H1 (cell line): Measurements from ENCODE around the gene BTN2A1. TPM values are rescaled to one million over a fixed set of nuclear protein-coding genes. Genes with fewer than 3 reads are reported as not detected.

ENCODE experiments used
- CTCF ChIA-PET: fragments of 300-600 bp; sonication (Branson Sonifier 250); formaldehyde crosslinking; loops from one replicate; lab custom pipeline; 2021; ENCODE audit not compliant: partially characterized antibody; lab: Charles Lee
- POLR2A ChIA-PET: fragments of 300-600 bp; sonication (Branson Sonifier 250); formaldehyde crosslinking; loops from one replicate; lab custom pipeline; 2021; ENCODE audit warnings: inconsistent platforms; ENCODE audit not compliant: partially characterized antibody; lab: Charles Lee
- DNase-seq, 2 experiments: peaks; one replicate each; pipeline versions ENCODE4 v3.0.0 to v3.0.0-alpha.2; 2010 to 2022; ENCODE audit warnings: low spot score in 2 of 2, low read depth in 1 of 2, mixed read lengths in 1 of 2
- FAIRE-seq: peaks from 2 replicates; lab custom pipeline; 2011; peaks lifted over from hg19 to GRCh38; lab: Jason Lieb, UNC
- H2AFZ ChIP-seq: 2 replicates; pipeline ENCODE4 v1.8.1; 2012; ENCODE audit warnings: low read length, inconsistent platforms
- H2AK5ac ChIP-seq: 2 replicates; pipeline ENCODE4 v1.6.1; 2013; ENCODE audit warnings: low read depth, low read length
- H2BK120ac ChIP-seq: replicated peaks from 2 replicates; pipeline ENCODE3; 2013; ENCODE audit warnings: low read depth, low read length, inconsistent platforms
- H2BK12ac ChIP-seq: 2 replicates; pipeline ENCODE4 v1.6.1; 2013; ENCODE audit warnings: low read depth, low read length
- H2BK15ac ChIP-seq: 2 replicates; pipeline ENCODE4 v1.6.1; 2013; ENCODE audit warnings: low read length
- H2BK20ac ChIP-seq: 2 replicates; pipeline ENCODE4 v1.6.1; 2013; ENCODE audit warnings: low read length
- H2BK5ac ChIP-seq: 2 replicates; pipeline ENCODE4 v1.6.1; 2013; ENCODE audit warnings: low read depth, low read length
- H3K14ac ChIP-seq: 2 replicates; pipeline ENCODE4 v1.6.1; 2013; ENCODE audit warnings: inconsistent platforms; ENCODE audit not compliant: insufficient read length
- H3K18ac ChIP-seq: 2 replicates; pipeline ENCODE4 v1.6.1; 2013; ENCODE audit warnings: low read length; ENCODE audit errors: extremely low read depth
- H3K23ac ChIP-seq: 2 replicates; pipeline ENCODE4 v1.6.1; 2013; ENCODE audit warnings: inconsistent platforms; ENCODE audit not compliant: insufficient read length
- H3K23me2 ChIP-seq: 2 replicates; pipeline ENCODE4 v1.6.1; 2013; ENCODE audit warnings: low read depth, low read length
- H3K27ac ChIP-seq: 2 replicates; pipeline ENCODE4 v1.6.1; 2011; ENCODE audit warnings: low read depth, low read length, inconsistent platforms
- H3K27me3 ChIP-seq, 4 experiments: replicated peaks in 1 of 4; 1 replicate in 1 of 4; 2 replicates in 3 of 4; pipeline versions ENCODE4 v1.6.1 to v1.8.1; 2011 to 2013; ENCODE audit warnings: low read length in 3 of 4, mild to moderate bottlenecking in 3 of 4, inconsistent platforms in 2 of 4, mixed read lengths in 2 of 4, moderate library complexity in 1 of 4; ENCODE audit not compliant: control insufficient read depth in 3 of 4, insufficient read depth in 3 of 4; ENCODE audit errors: extremely low read depth in 1 of 4
- H3K36me3 ChIP-seq, 4 experiments: 2 replicates each; pipeline versions ENCODE4 v1.6.1 to v1.8.1; 2011 to 2013; ENCODE audit warnings: mild to moderate bottlenecking in 4 of 4, low read length in 3 of 4, moderate library complexity in 2 of 4, control low read depth in 1 of 4, inconsistent platforms in 1 of 4; ENCODE audit not compliant: insufficient read depth in 4 of 4, control insufficient read depth in 2 of 4
- H3K4ac ChIP-seq: replicated peaks from 2 replicates; pipeline ENCODE3; 2013; ENCODE audit warnings: low read length, low read depth, mixed read lengths, inconsistent platforms; ENCODE audit not compliant: insufficient read length
- H3K4me1 ChIP-seq, 4 experiments: replicated peaks in 1 of 4; 1 replicate in 1 of 4; 2 replicates in 3 of 4; pipeline versions ENCODE4 v1.6.1 to v1.8.1; 2011 to 2013; ENCODE audit warnings: low read length in 3 of 4, inconsistent platforms in 2 of 4, mixed read lengths in 1 of 4; ENCODE audit not compliant: insufficient read depth in 4 of 4, control insufficient read depth in 3 of 4
- H3K4me2 ChIP-seq, 2 experiments: 2 replicates each; pipeline versions ENCODE4 v1.6.1 to v1.8.1; 2011 to 2013; ENCODE audit warnings: low read depth in 2 of 2, low read length in 2 of 2, control low read depth in 1 of 2, inconsistent platforms in 1 of 2, mild to moderate bottlenecking in 1 of 2; ENCODE audit not compliant: insufficient read depth in 1 of 2
- H3K4me3 ChIP-seq, 4 experiments: fragments of 200-600, 300-600 bp in 1 of 4; sonication (generic), shearing (Covaris generic), sonication (Bioruptor Twin) in 1 of 4; 2 replicates each; pipeline versions ENCODE4 v1.5.1 to v1.8.1; 2011 to 2016; ENCODE audit warnings: low read length in 4 of 4, low read depth in 3 of 4, control low read depth in 2 of 4, inconsistent platforms in 2 of 4, mild to moderate bottlenecking in 2 of 4, mixed read lengths in 1 of 4, moderate library complexity in 1 of 4; ENCODE audit not compliant: insufficient read depth in 2 of 4; ENCODE audit errors: extremely low read depth in 1 of 4
- H3K56ac ChIP-seq: replicated peaks from 2 replicates; pipeline ENCODE3; 2013; ENCODE audit warnings: low read depth, mild to moderate bottlenecking, mixed read lengths, low read length, inconsistent platforms; ENCODE audit not compliant: insufficient read length
- H3K79me1 ChIP-seq: 2 replicates; pipeline ENCODE4 v1.6.1; 2013; ENCODE audit warnings: low read depth, low read length, control low read depth
- H3K79me2 ChIP-seq, 2 experiments: 2 replicates each; pipeline versions ENCODE4 v1.6.1 to v1.8.1; 2012 to 2013; ENCODE audit warnings: low read length in 2 of 2, mild to moderate bottlenecking in 2 of 2, inconsistent platforms in 1 of 2; ENCODE audit not compliant: insufficient read depth in 2 of 2, control insufficient read depth in 1 of 2
- H3K9ac ChIP-seq, 4 experiments: replicated peaks in 1 of 4; 1 replicate in 1 of 4; 2 replicates in 3 of 4; pipeline versions ENCODE4 v1.6.1 to v1.8.1; 2011 to 2013; ENCODE audit warnings: low read depth in 3 of 4, low read length in 3 of 4, control low read depth in 2 of 4, mild to moderate bottlenecking in 2 of 4, moderate library complexity in 2 of 4, inconsistent platforms in 1 of 4; ENCODE audit errors: extremely low read depth in 1 of 4
- H3K9me3 ChIP-seq, 2 experiments: 2 replicates each; pipeline versions ENCODE4 v1.6.1 to v1.8.1; 2012 to 2013; ENCODE audit warnings: mild to moderate bottlenecking in 2 of 2, moderate library complexity in 2 of 2, control low read depth in 1 of 2, inconsistent platforms in 1 of 2, low read depth in 1 of 2, low read length in 1 of 2, mixed read lengths in 1 of 2; ENCODE audit not compliant: insufficient read depth in 2 of 2
- H4K20me1 ChIP-seq, 2 experiments: replicated peaks in 1 of 2; 2 replicates each; pipeline versions ENCODE3 to v1.8.1; 2011 to 2013; ENCODE audit warnings: inconsistent platforms in 2 of 2, low read length in 2 of 2, mild to moderate bottlenecking in 1 of 2; ENCODE audit not compliant: insufficient read depth in 2 of 2, control insufficient read depth in 1 of 2
- H4K5ac ChIP-seq: 2 replicates; pipeline ENCODE4 v1.6.1; 2013; ENCODE audit warnings: low read length, low read depth, mixed read lengths, inconsistent platforms; ENCODE audit not compliant: insufficient read length
- H4K8ac ChIP-seq: 2 replicates; pipeline ENCODE4 v1.8.0; 2013; ENCODE audit warnings: mild to moderate bottlenecking, moderate library complexity, low read length, inconsistent platforms; ENCODE audit not compliant: insufficient read depth; ENCODE audit errors: extremely low read depth
- H4K91ac ChIP-seq: replicated peaks from 2 replicates; pipeline ENCODE3; 2013; ENCODE audit warnings: low read length, mixed read lengths, inconsistent platforms; ENCODE audit not compliant: insufficient read length
- BACH1 ChIP-seq: IDR thresholded peaks from 2 replicates; pipeline ENCODE4 v1.6.1; 2012; ENCODE audit warnings: low read length, improper control_type of control experiment
- CBX5 ChIP-seq: fragments of 300-800, 300-1000 bp; sonication (generic); IDR thresholded peaks from 2 replicates; pipeline ENCODE4 v1.7.1; 2016; ENCODE audit warnings: antibody characterized with exemption, low read length, low read depth
- CBX8 ChIP-seq: fragments of 300-800, 300-1000 bp; sonication (generic); IDR thresholded peaks from 2 replicates; pipeline ENCODE4 v1.7.1; 2016; ENCODE audit warnings: low read depth, low read length, borderline replicate concordance
- CEBPB ChIP-seq: IDR thresholded peaks from 2 replicates; pipeline ENCODE4 v1.6.1; 2012; ENCODE audit warnings: low read depth, low read length
- CHD2 ChIP-seq: IDR thresholded peaks from 2 replicates; pipeline ENCODE4 v1.6.1; 2012; ENCODE audit warnings: low read length, improper control_type of control experiment
- PHF8 ChIP-seq: fragments of 200-600 bp; sonication (generic); conservative IDR thresholded peaks from 2 replicates; pipeline ENCODE4 v1.7.1; 2012; ENCODE audit warnings: low read depth, mild to moderate bottlenecking, inconsistent platforms, low read length, moderate library complexity
- RAD21 ChIP-seq, 2 experiments: IDR thresholded peaks in 1 of 2; conservative IDR thresholded peaks in 1 of 2; 2 replicates each; pipeline ENCODE4 v1.6.1; 2011; ENCODE audit warnings: low read depth in 2 of 2, low read length in 2 of 2, improper control_type of control experiment in 1 of 2, inconsistent platforms in 1 of 2, mild to moderate bottlenecking in 1 of 2, moderate library complexity in 1 of 2
- RXRA ChIP-seq: IDR thresholded peaks from 2 replicates; pipeline ENCODE4 v1.6.1; 2011; ENCODE audit warnings: low read depth, mild to moderate bottlenecking, low read length, moderate library complexity; ENCODE audit not compliant: insufficient read depth
- SP4 ChIP-seq: IDR thresholded peaks from 2 replicates; pipeline ENCODE4 v1.6.1; 2012; ENCODE audit warnings: low read length, inconsistent platforms
- SRF ChIP-seq: IDR thresholded peaks from 2 replicates; pipeline ENCODE4 v1.6.1; 2011; ENCODE audit warnings: mild to moderate bottlenecking, low read depth, low read length, moderate library complexity
- TBP ChIP-seq: IDR thresholded peaks from 2 replicates; pipeline ENCODE4 v1.6.1; 2011; ENCODE audit warnings: low read depth, low read length, improper control_type of control experiment
- WGBS, 2 experiments: shearing (Covaris generic) in 1 of 2; methylation state at CpG; one replicate each; pipeline versions ENCODE4 v1.1.6 to v1.1.7; 2013 to 2015; ENCODE audit warnings: low lambda C conversion rate in 2 of 2, mixed read lengths in 2 of 2, inconsistent platforms in 1 of 2, low coverage in 1 of 2, missing lambda C conversion rate in 1 of 2; ENCODE audit not compliant: insufficient replicate concordance in 2 of 2, insufficient coverage in 1 of 2, insufficient read length in 1 of 2; ENCODE audit errors: extremely low coverage in 1 of 2, missing lambda C conversion rate in 1 of 2; 5-methylcytosine and 5-hydroxymethylcytosine counted together
- polyA plus RNA-seq, 7 experiments: library from polyadenylated mRNA; depleted of rRNA in 3 of 7; stranded (reverse) in 5 of 7; unstranded in 2 of 7; fragments of >200 nt in 5 of 7; fragments of 200-250 nt in 2 of 7; gene quantifications; 1 replicate in 5 of 7; 2 replicates in 1 of 7; 4 replicates in 1 of 7; pipeline versions ENCODE4 v1.2.1 to v1.2.3, GENCODE V29; 2011 to 2013; ENCODE audit warnings: missing spikeins in 2 of 7, mixed read lengths in 2 of 7
- total RNA-seq: library from RNA; stranded (reverse); fragmentation: NEBNext Ultra II Directional; extraction: Animal tissue kit (Norgen Biotek cat#: 25700); gene quantifications from 2 replicates; pipeline ENCODE4 v1.2.1, GENCODE V29; 2021
- TF ChIP-seq, protein P1 (sequence below): IDR thresholded peaks from 2 replicates; pipeline ENCODE4 v1.6.1; 2011; ENCODE audit warnings: low read length, improper control_type of control experiment
- TF ChIP-seq, protein P2 (sequence below): IDR thresholded peaks from 2 replicates; pipeline ENCODE4 v1.6.1; 2012; ENCODE audit warnings: inconsistent platforms

BTN2A1 gene
- total and polyA plus RNA-seq, 2 of the 8 experiments (the other 6 are each of a cell fraction or from before 2014, with no cell fraction given): 8.7 to 11.0 TPM

DNA sequence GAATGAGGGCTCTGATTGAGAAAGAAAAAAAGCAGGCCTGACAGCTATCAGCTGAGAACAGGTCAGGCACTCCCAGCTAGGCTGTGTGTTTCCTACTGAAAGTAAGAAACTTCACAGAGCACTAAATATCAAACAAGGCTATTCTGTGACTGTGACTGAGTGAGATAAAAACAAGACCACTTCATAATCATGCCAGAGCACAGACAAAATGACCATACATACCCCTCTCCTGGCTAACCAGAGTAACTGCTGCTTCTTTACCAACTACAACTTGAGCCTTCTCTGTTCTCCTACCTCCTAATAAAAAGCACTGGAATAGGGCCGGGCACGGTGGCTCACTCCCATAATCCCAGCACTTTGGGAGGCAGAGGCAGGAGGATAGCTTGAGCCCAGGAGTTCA, 35.5 kb downstream of the BTN2A1 start:
- H3K9ac ChIP-seq: no peak overlapping the region
- H3K14ac ChIP-seq: no peak overlapping the region
- WGBS, 2 experiments: 96% methylated on average over 2 of the region's 2 CpGs; no CpG with 5 or more reads in 1 of the 2 experiments
- no peak overlapping the region for H2AK5ac ChIP-seq
- H2BK120ac ChIP-seq: no peak overlapping the region
- H3K9me3 ChIP-seq: no peaks in the 10 kb centered on the region
- no peaks in the 10 kb centered on the region for H3K79me2 ChIP-seq
- no peaks in the 10 kb centered on the region; a peak in 1 of 7 replicates for H3K27me3 ChIP-seq
- no peak overlapping the region for H3K4me3 ChIP-seq
- H3K4me1 ChIP-seq: peaks cover 0 to 3% (median under 1%) of the 10 kb centered on the region in 4 experiments; a peak in 1 of 7 replicates
- no peak overlapping the region for H2BK5ac ChIP-seq
- H3K18ac ChIP-seq: no peak overlapping the region
- H4K5ac ChIP-seq: no peak overlapping the region
- no peak overlapping the region for H3K4me2 ChIP-seq
- H2BK12ac ChIP-seq: no peak overlapping the region
- H2BK15ac ChIP-seq: no peak overlapping the region
- H4K20me1 ChIP-seq: no peaks in the 10 kb centered on the region
- DNase-seq (no peak), FAIRE-seq (no peak)
- H3K27ac ChIP-seq: no peak overlapping the region
- H4K8ac ChIP-seq: no peak overlapping the region
- no peak overlapping the region for H4K91ac ChIP-seq
- no peak overlapping the region for H3K56ac ChIP-seq
- H3K23me2 ChIP-seq: no peaks in the 10 kb centered on the region
- H3K79me1 ChIP-seq: no peaks in the 10 kb centered on the region
- no peak overlapping the region for H3K4ac ChIP-seq
- POLR2A ChIA-PET: no interaction called here
- CTCF ChIA-PET: interaction anchor here (0.7 to 1.7 kb wide), 4 partner anchors 9 to 152 kb away, joined by 3 to 5 read pairs (median 3); no protein-coding TSS in a partner anchor
- H2BK20ac ChIP-seq: no peak overlapping the region
- H2AFZ ChIP-seq: no peak overlapping the region
- H3K36me3 ChIP-seq: no peaks in the 10 kb centered on the region
- no peak overlapping the region for H3K23ac ChIP-seq
- no peak for TF ChIP-seq CHD2
- no peak for TF ChIP-seq CEBPB
- no peak for TF ChIP-seq SP4
- TF ChIP-seq, protein P1, sequence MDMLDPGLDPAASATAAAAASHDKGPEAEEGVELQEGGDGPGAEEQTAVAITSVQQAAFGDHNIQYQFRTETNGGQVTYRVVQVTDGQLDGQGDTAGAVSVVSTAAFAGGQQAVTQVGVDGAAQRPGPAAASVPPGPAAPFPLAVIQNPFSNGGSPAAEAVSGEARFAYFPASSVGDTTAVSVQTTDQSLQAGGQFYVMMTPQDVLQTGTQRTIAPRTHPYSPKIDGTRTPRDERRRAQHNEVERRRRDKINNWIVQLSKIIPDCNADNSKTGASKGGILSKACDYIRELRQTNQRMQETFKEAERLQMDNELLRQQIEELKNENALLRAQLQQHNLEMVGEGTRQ: no peak
- no peak for TF ChIP-seq TBP
- TF ChIP-seq, protein P2, sequence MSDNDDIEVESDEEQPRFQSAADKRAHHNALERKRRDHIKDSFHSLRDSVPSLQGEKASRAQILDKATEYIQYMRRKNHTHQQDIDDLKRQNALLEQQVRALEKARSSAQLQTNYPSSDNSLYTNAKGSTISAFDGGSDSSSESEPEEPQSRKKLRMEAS: no peak
- TF ChIP-seq CBX5: no peak
- no peak for TF ChIP-seq BACH1
- no peak for TF ChIP-seq PHF8
- peak; percentile 33 to 54 for TF ChIP-seq RAD21 (IDR thresholded peaks at IDR 0.05 in 1 of 2, conservative IDR thresholded peaks at IDR 0.05 in 1 of 2; ENCODE audit: low read depth in 2 of 2, low read length in 2 of 2)
- TF ChIP-seq RXRA: no peak
- no peak for TF ChIP-seq CBX8
- no peak for TF ChIP-seq SRF
